GM19035 (cell line): ENCODE results near the gene GARNL3.

Source experiments
- ATAC-seq: cut with Tn5 transposase; IDR thresholded peaks from one replicate; pipeline ENCODE4 v1.9.1; 2021; ENCODE audit not compliant: unreplicated experiment

Gene GARNL3

GRCh38 chr9:127232833-127233549 is 31.6 kb upstream of the GARNL3 start:
- no peak for ATAC-seq

GRCh38 chr9:127233550-127233949 is 31.0 kb upstream of the GARNL3 start:
- no peak for ATAC-seq

- no peak for ATAC-seq
Measured at GRCh38 chr9:127233989-127234388, 30.6 kb upstream of the GARNL3 start.

- ATAC-seq = no peak
Measured at GRCh38 chr9:127237801-127238200, 26.8 kb upstream of the GARNL3 start.

GRCh38 chr9:127241354-127241753 is 23.2 kb upstream of the GARNL3 start:
- ATAC-seq = no peak

GRCh38 chr9:127244609-127245601 is 19.7 kb upstream of the GARNL3 start:
- ATAC-seq = peak; percentile 100

- no peak for ATAC-seq
Measured at GRCh38 chr9:127245637-127246164, 18.9 kb upstream of the GARNL3 start.

GRCh38 chr9:127248241-127248640 is 16.3 kb upstream of the GARNL3 start:
- ATAC-seq = no peak

- no peak for ATAC-seq
Measured at GRCh38 chr9:127249877-127250276, 14.7 kb upstream of the GARNL3 start.

GRCh38 chr9:127250896-127251391 is 13.6 kb upstream of the GARNL3 start:
- no peak for ATAC-seq

GRCh38 chr9:127252410-127253318 is 11.9 kb upstream of the GARNL3 start:
- no peak for ATAC-seq

- ATAC-seq = no peak
Measured at GRCh38 chr9:127253446-127253845, 11.1 kb upstream of the GARNL3 start.

GRCh38 chr9:127255692-127256091 is 8.9 kb upstream of the GARNL3 start:
- ATAC-seq = no peak

- no peak for ATAC-seq
Measured at GRCh38 chr9:127256324-127256723, 8.2 kb upstream of the GARNL3 start.

GRCh38 chr9:127258606-127259471 is 5.7 kb upstream of the GARNL3 start:
- ATAC-seq = no peak

- ATAC-seq = no peak
Measured at GRCh38 chr9:127262602-127263001, 2.0 kb upstream of the GARNL3 start.

- ATAC-seq = no peak
Measured at GRCh38 chr9:127263237-127263636, 1.3 kb upstream of the GARNL3 start.

- no peak for ATAC-seq
Measured at GRCh38 chr9:127263664-127264063, 910 bp upstream of the GARNL3 start.

GRCh38 chr9:127267793-127268525 is 3.4 kb downstream of the GARNL3 start:
- ATAC-seq = peak; percentile 43
